K562 (cell line): ENCODE measurements around the gene GNG7. TPM values are rescaled to one million over a fixed set of nuclear protein-coding genes. Genes with fewer than 3 reads are reported as not detected.

Experiments
- ARNT ChIP-seq, 2 experiments: fragments of 450-650 bp; IDR thresholded peaks; 2 replicates each; pipeline ENCODE4 v1.6.1; 2016; ENCODE audit warnings: mild to moderate bottlenecking in 1 of 2
- ATF1 ChIP-seq, 2 experiments: fragments of 450-650 bp in 1 of 2; IDR thresholded peaks; 2 replicates each; pipeline ENCODE4 v1.6.1; 2016; ENCODE audit warnings: missing compliant biosample characterization in 1 of 2, missing genetic modification characterization in 1 of 2
- EHMT2 ChIP-seq: fragments of 450-650 bp; IDR thresholded peaks from 2 replicates; pipeline ENCODE4 v1.6.1; 2018; ENCODE audit warnings: antibody characterized with exemption
- FOXK2 ChIP-seq, 2 experiments: fragments of 450-650 bp; IDR thresholded peaks in 1 of 2; conservative IDR thresholded peaks in 1 of 2; 2 replicates each; pipeline ENCODE4 v1.6.1; 2016; ENCODE audit warnings: low read depth in 2 of 2, mild to moderate bottlenecking in 1 of 2
- KDM2B ChIP-seq: fragments of 250-450 bp; sonication (Bioruptor Pico); IDR thresholded peaks from 2 replicates; pipeline ENCODE4 v1.8.0; 2021; ENCODE audit warnings: mild to moderate bottlenecking, moderate library complexity
- MAZ ChIP-seq, 2 experiments: fragments of 450-650 bp in 1 of 2; sonication (generic) in 1 of 2; formaldehyde crosslinking; IDR thresholded peaks in 1 of 2; conservative IDR thresholded peaks in 1 of 2; 2 replicates each; pipeline versions ENCODE4 v1.4.0 to v1.5.0; 2020; ENCODE audit warnings: mild to moderate bottlenecking in 1 of 2, missing genetic modification reagents in 1 of 2
- MTF1 ChIP-seq: fragments of 250-450 bp; sonication (Bioruptor Pico); IDR thresholded peaks from 2 replicates; pipeline ENCODE4 v1.9.0; 2021; ENCODE audit warnings: moderate library complexity, mild to moderate bottlenecking, inconsistent platforms, borderline replicate concordance
- NR4A1 ChIP-seq, 2 experiments: fragments of 250-450 bp in 1 of 2; fragments of 450-650 bp in 1 of 2; sonication (Bioruptor Pico) in 1 of 2; IDR thresholded peaks; 2 replicates each; pipeline versions ENCODE4 v1.4.0 to v1.6.1; 2016 to 2020; ENCODE audit warnings: mild to moderate bottlenecking in 2 of 2, missing compliant biosample characterization in 1 of 2, missing genetic modification characterization in 1 of 2, moderate library complexity in 1 of 2
- RBM25 ChIP-seq: fragments of 200-400 bp; formaldehyde crosslinking; IDR thresholded peaks from 2 replicates; pipeline ENCODE4 v1.6.1; 2018; ENCODE audit warnings: low read length, low read depth, moderate library complexity; ENCODE audit not compliant: severe bottlenecking
- RFX5 ChIP-seq: IDR thresholded peaks from 2 replicates; pipeline ENCODE4 v1.6.1; 2011; ENCODE audit warnings: low read depth, mild to moderate bottlenecking, improper control_type of control experiment, low read length
- SETDB1 ChIP-seq: IDR thresholded peaks from one replicate; pipeline ENCODE4 v1.6.1; 2012; ENCODE audit warnings: low read length, control low read depth, inconsistent platforms
- ZBTB1 ChIP-seq: sonication (generic); formaldehyde crosslinking; IDR thresholded peaks from 2 replicates; pipeline ENCODE4 v1.8.1; 2023; ENCODE audit warnings: missing genetic modification reagents, low read depth, mild to moderate bottlenecking, borderline replicate concordance
- ZNF253 ChIP-seq: fragments of 250-450 bp; sonication (Bioruptor Pico); conservative IDR thresholded peaks from 2 replicates; pipeline ENCODE4 v1.6.1; 2021; ENCODE audit warnings: mild to moderate bottlenecking
- polyA plus RNA-seq, 8 experiments: library from polyadenylated mRNA; depleted of rRNA in 4 of 8; stranded (reverse) in 5 of 8; unstranded in 3 of 8; fragments of >200 nt; fragmentation: Nextera tagmentation in 2 of 8; fragmentation: Illumina TruSeq in 1 of 8; extraction: Ambion mirVana in 2 of 8; extraction: Trizol in 1 of 8; gene quantifications; 2 replicates each; pipeline versions ENCODE4 v1.2.1 to v1.2.3, GENCODE V29; 2011 to 2014; ENCODE audit warnings: inconsistent platforms in 1 of 8, missing spikeins in 1 of 8
- total RNA-seq, 7 experiments: library from RNA; depleted of rRNA in 6 of 7; stranded (reverse); fragments of >200 nt in 6 of 7; fragmentation: Illumina TruSeq in 2 of 7; extraction: Trizol in 2 of 7; gene quantifications; 2 replicates each; pipeline versions ENCODE4 v1.2.1 to v1.2.3, GENCODE V29; 2011 to 2021; ENCODE audit warnings: low replicate concordance in 1 of 7
- TF ChIP-seq, protein P1 (sequence below), 2 experiments: fragments of 450-650 bp; conservative IDR thresholded peaks; 2 replicates each; pipeline ENCODE4 v1.6.1; 2017; ENCODE audit warnings: mild to moderate bottlenecking in 2 of 2, moderate library complexity in 2 of 2
- TF ChIP-seq, protein P2 (sequence below): IDR thresholded peaks from 3 replicates; pipeline ENCODE4 v1.6.1; 2011; ENCODE audit warnings: borderline replicate concordance, mild to moderate bottlenecking, moderate library complexity; ENCODE audit not compliant: insufficient read length; ENCODE audit errors: extremely low read depth
- TF ChIP-seq, protein P3 (sequence below): sonication (generic); formaldehyde crosslinking; IDR thresholded peaks from 2 replicates; pipeline ENCODE4 v1.8.0; 2022; ENCODE audit warnings: missing genetic modification reagents, mild to moderate bottlenecking, moderate library complexity, borderline replicate concordance
- TF ChIP-seq, protein P4 (sequence below): fragments of 450-650 bp; IDR thresholded peaks from 2 replicates; pipeline ENCODE4 v1.6.1; 2017; ENCODE audit warnings: antibody characterized with exemption

Gene GNG7
- total and polyA plus RNA-seq, 9 of the 15 experiments (the other 6 are each of a cell fraction or from before 2014, with no cell fraction given), result 0.01 to 0.20 (median 0.06) TPM; not detected in 1

DNA sequence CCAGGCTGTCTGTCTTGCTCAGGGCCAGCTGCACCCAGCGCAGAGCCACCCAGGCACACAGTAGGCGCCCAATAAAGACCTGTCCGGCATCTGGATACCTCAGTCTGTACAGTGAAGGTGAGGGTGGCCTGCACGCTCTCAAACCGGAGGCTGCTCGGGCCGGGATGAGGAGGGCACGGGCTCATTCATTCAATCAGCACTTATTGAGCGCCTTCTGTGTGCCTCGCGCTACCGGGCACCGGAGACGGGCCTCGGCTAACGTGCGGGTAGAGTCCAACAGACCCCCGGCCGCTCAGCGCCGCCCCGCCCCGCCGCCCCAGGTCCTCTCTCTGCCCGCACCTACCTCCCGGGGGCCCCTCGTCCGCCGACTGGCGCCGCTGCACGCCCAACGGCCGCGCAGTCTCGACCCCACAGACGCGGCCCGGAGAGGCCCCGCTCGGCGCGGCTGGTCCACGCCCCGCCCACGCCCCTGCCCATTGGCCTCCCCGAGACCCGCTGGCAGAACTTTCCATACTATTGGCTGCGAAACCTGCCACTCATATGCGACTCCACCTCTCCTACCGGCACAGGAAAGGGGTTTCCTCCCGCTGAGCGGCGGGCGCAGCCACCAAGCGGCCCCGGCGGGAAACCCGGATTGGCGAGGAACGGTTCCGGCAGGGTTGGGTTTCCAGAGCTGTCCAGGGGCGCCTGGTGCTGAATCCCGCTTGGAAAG, 37.3 kb upstream of the GNG7 start, which contains the start of gene SLC39A3 (continued):
- TF ChIP-seq ZBTB1 (CRISPR knock-in tag) (peak; percentile 85), MAZ (CRISPR knock-in tag; conservative IDR thresholded peaks at IDR 0.05 in 1 of 2, IDR thresholded peaks at IDR 0.05 in 1 of 2) (peak; percentile 77 to 97), ATF1 (CRISPR knock-in tag; IDR thresholded peaks at IDR 0.05) (no peak), ATF1 (tag; IDR thresholded peaks at IDR 0.05) (peak; percentile 62), SETDB1 (peak; percentile 46), ARNT (IDR thresholded peaks at IDR 0.05) (peak; percentile 52 to 55; a peak in 2 of 4 replicates), RFX5 (no peak), KDM2B (no peak), EHMT2 (peak; percentile 100), FOXK2 (conservative IDR thresholded peaks at IDR 0.05 in 1 of 2, IDR thresholded peaks at IDR 0.05 in 1 of 2; ENCODE audit: low read depth in 2 of 2) (peak in 1 of 2 experiments; percentile 68; a peak in 1 of 4 replicates), RBM25 (peak; percentile 99), ZNF253 (no peak), MTF1 (CRISPR knock-in tag) (peak; percentile 78; the same call in 1 of the 2 replicates), NR4A1 (CRISPR knock-in tag; IDR thresholded peaks at IDR 0.05) (peak; percentile 72; the same call in 1 of the 2 replicates), NR4A1 (tag; IDR thresholded peaks at IDR 0.05) (0 out of 2 replicates have a peak, but pooled peaks have one; percentile 47)
- TF ChIP-seq, protein P1, sequence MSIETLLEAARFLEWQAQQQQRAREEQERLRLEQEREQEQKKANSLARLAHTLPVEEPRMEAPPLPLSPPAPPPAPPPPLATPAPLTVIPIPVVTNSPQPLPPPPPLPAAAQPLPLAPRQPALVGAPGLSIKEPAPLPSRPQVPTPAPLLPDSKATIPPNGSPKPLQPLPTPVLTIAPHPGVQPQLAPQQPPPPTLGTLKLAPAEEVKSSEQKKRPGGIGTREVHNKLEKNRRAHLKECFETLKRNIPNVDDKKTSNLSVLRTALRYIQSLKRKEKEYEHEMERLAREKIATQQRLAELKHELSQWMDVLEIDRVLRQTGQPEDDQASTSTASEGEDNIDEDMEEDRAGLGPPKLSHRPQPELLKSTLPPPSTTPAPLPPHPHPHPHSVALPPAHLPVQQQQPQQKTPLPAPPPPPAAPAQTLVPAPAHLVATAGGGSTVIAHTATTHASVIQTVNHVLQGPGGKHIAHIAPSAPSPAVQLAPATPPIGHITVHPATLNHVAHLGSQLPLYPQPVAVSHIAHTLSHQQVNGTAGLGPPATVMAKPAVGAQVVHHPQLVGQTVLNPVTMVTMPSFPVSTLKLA (conservative IDR thresholded peaks at IDR 0.05), result peak; percentile 82 to 92
- TF ChIP-seq, protein P2, sequence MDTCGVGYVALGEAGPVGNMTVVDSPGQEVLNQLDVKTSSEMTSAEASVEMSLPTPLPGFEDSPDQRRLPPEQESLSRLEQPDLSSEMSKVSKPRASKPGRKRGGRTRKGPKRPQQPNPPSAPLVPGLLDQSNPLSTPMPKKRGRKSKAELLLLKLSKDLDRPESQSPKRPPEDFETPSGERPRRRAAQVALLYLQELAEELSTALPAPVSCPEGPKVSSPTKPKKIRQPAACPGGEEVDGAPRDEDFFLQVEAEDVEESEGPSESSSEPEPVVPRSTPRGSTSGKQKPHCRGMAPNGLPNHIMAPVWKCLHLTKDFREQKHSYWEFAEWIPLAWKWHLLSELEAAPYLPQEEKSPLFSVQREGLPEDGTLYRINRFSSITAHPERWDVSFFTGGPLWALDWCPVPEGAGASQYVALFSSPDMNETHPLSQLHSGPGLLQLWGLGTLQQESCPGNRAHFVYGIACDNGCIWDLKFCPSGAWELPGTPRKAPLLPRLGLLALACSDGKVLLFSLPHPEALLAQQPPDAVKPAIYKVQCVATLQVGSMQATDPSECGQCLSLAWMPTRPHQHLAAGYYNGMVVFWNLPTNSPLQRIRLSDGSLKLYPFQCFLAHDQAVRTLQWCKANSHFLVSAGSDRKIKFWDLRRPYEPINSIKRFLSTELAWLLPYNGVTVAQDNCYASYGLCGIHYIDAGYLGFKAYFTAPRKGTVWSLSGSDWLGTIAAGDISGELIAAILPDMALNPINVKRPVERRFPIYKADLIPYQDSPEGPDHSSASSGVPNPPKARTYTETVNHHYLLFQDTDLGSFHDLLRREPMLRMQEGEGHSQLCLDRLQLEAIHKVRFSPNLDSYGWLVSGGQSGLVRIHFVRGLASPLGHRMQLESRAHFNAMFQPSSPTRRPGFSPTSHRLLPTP, result no peak
- TF ChIP-seq, protein P3, sequence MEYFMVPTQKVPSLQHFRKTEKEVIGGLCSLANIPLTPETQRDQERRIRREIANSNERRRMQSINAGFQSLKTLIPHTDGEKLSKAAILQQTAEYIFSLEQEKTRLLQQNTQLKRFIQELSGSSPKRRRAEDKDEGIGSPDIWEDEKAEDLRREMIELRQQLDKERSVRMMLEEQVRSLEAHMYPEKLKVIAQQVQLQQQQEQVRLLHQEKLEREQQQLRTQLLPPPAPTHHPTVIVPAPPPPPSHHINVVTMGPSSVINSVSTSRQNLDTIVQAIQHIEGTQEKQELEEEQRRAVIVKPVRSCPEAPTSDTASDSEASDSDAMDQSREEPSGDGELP, result peak; percentile 90
- TF ChIP-seq, protein P4, sequence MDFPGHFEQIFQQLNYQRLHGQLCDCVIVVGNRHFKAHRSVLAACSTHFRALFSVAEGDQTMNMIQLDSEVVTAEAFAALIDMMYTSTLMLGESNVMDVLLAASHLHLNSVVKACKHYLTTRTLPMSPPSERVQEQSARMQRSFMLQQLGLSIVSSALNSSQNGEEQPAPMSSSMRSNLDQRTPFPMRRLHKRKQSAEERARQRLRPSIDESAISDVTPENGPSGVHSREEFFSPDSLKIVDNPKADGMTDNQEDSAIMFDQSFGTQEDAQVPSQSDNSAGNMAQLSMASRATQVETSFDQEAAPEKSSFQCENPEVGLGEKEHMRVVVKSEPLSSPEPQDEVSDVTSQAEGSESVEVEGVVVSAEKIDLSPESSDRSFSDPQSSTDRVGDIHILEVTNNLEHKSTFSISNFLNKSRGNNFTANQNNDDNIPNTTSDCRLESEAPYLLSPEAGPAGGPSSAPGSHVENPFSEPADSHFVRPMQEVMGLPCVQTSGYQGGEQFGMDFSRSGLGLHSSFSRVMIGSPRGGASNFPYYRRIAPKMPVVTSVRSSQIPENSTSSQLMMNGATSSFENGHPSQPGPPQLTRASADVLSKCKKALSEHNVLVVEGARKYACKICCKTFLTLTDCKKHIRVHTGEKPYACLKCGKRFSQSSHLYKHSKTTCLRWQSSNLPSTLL, result no peak
